Loucy (cell line): ENCODE results near the gene MACF1.

Source experiments
- H2AFZ ChIP-seq: fragments of 200-600 bp; sonication (generic); 2 replicates; pipeline ENCODE4 v1.6.0; 2016; ENCODE audit warnings: antibody characterized with exemption, mild to moderate bottlenecking, low read length, moderate library complexity
- H3F3A ChIP-seq: fragments of 200-600 bp; 2 replicates; pipeline ENCODE4 v1.6.0; 2016; ENCODE audit warnings: antibody characterized with exemption, low read depth, mild to moderate bottlenecking
- H3K27me3 ChIP-seq: fragments of 200-600 bp; sonication (generic); 2 replicates; pipeline ENCODE4 v1.6.1; 2014; ENCODE audit warnings: low read length, mild to moderate bottlenecking; ENCODE audit not compliant: insufficient read depth, poor library complexity, severe bottlenecking
- H3K36me3 ChIP-seq: fragments of 200-600 bp; sonication (generic); 2 replicates; pipeline ENCODE4 v1.6.1; 2016; ENCODE audit warnings: low read length; ENCODE audit not compliant: insufficient read depth
- H3K4me1 ChIP-seq: fragments of 200-600 bp; sonication (generic); 2 replicates; pipeline ENCODE4 v1.5.1; 2014; ENCODE audit warnings: low read length, mild to moderate bottlenecking; ENCODE audit not compliant: insufficient read depth, poor library complexity, severe bottlenecking
- H3K4me2 ChIP-seq: fragments of 200-600 bp; sonication (generic); 2 replicates; pipeline ENCODE4 v1.6.0; 2014; ENCODE audit warnings: antibody characterized with exemption, low read length, low read depth, mild to moderate bottlenecking; ENCODE audit not compliant: poor library complexity, severe bottlenecking
- H3K4me3 ChIP-seq: fragments of 200-600 bp; sonication (generic); 2 replicates; pipeline ENCODE4 v1.5.1; 2014; ENCODE audit warnings: low read length, mild to moderate bottlenecking, mixed read lengths; ENCODE audit not compliant: poor library complexity, severe bottlenecking
- H3K79me2 ChIP-seq: fragments of 200-600 bp; sonication (generic); 2 replicates; pipeline ENCODE4 v1.6.1; 2014; ENCODE audit warnings: low read length; ENCODE audit not compliant: insufficient read depth
- H3K9ac ChIP-seq: fragments of 200-600 bp; sonication (generic); 2 replicates; pipeline ENCODE4 v1.6.0; 2014; ENCODE audit warnings: mild to moderate bottlenecking, low read depth, low read length, moderate library complexity; ENCODE audit not compliant: poor library complexity, severe bottlenecking
- H3K9me2 ChIP-seq: fragments of 200-600 bp; sonication (generic); replicated peaks from 2 replicates; pipeline ENCODE4 v1.6.1; 2016; ENCODE audit warnings: low read depth, low read length, mixed read lengths
- H3K9me3 ChIP-seq: fragments of 200-600 bp; sonication (generic); 2 replicates; pipeline ENCODE4 v1.6.1; 2014; ENCODE audit warnings: mild to moderate bottlenecking, antibody characterized with exemption, low read length, low read depth; ENCODE audit not compliant: insufficient read depth
- H4K20me1 ChIP-seq: fragments of 200-600 bp; sonication (generic); 2 replicates; pipeline ENCODE4 v1.6.0; 2014; ENCODE audit warnings: antibody characterized with exemption, low read length, mild to moderate bottlenecking; ENCODE audit not compliant: insufficient read depth, poor library complexity, severe bottlenecking
- EZH2phosphoT487 ChIP-seq: fragments of 200-600 bp; IDR thresholded peaks from 2 replicates; pipeline ENCODE4 v1.6.1; 2018; ENCODE audit warnings: antibody characterized with exemption, mild to moderate bottlenecking, moderate library complexity, borderline replicate concordance
- TF ChIP-seq, protein P1 (sequence below): fragments of 200-600 bp; sonication (generic); conservative IDR thresholded peaks from 2 replicates; pipeline ENCODE4 v1.5.1; 2014; ENCODE audit warnings: mild to moderate bottlenecking, antibody characterized with exemption, low read length

MACF1 gene

DNA sequence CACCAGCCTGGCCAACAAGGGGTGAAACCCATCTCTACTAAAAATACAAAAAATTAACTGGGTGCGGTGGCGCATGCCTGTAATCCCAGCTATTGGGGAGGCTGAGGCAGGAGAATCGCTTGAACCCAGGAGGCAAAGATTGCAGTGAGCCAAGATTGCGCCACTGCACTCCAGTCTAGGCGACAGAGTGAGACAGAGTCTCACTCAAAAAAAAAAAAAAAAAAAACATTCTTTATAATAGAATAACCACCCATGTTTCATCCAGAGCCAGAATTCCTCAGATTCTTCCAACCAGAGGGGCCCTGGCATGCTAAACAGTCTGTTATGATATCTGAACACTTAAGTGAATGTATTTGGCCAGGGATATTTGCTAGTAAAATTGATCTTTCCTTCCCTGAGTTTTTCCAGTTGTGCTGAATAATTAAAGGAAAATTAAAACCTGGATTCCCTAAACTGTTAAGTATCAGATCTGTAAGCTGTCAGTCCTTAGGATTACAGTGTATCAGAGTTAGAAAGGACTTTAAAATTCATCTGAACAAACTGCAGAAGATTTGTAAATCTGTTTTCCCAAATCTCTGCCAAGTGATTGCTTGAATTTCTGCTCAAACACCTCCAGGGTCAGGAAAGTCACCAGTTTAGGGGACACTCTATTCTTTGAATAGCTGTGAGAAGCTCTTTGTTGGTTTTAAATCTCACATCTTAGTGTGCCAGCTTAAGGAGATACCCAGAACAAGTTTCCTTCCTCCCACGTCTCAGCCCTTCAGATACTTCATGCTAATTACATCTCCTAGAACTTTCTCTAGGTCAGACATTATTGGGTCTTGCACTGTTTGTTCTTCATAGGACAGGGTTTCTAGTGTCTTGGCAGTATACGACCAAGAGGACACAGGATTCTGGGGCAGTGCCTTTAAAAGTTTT lies 202.3 kb downstream of the MACF1 start:
- Histone ChIP-seq H3F3A (peaks cover 14% of the 10 kb centered on the region; the same call in 1 of the 2 replicates), H3K79me2 (peaks cover 60% of the 10 kb centered on the region), H2AFZ (no peak overlapping the region), H3K36me3 (peaks cover 27% of the 10 kb centered on the region; the same call in 1 of the 2 replicates), H3K27me3 (no peaks in the 10 kb centered on the region), H3K9me2 (no peaks in the 10 kb centered on the region), H3K4me2 (no peak overlapping the region), H3K4me3 (no peak overlapping the region), H3K9ac (no peak overlapping the region), H4K20me1 (peaks cover 46% of the 10 kb centered on the region), H3K4me1 (peaks cover 32% of the 10 kb centered on the region), H3K9me3 (no peaks in the 10 kb centered on the region)
- TF ChIP-seq, protein P1, sequence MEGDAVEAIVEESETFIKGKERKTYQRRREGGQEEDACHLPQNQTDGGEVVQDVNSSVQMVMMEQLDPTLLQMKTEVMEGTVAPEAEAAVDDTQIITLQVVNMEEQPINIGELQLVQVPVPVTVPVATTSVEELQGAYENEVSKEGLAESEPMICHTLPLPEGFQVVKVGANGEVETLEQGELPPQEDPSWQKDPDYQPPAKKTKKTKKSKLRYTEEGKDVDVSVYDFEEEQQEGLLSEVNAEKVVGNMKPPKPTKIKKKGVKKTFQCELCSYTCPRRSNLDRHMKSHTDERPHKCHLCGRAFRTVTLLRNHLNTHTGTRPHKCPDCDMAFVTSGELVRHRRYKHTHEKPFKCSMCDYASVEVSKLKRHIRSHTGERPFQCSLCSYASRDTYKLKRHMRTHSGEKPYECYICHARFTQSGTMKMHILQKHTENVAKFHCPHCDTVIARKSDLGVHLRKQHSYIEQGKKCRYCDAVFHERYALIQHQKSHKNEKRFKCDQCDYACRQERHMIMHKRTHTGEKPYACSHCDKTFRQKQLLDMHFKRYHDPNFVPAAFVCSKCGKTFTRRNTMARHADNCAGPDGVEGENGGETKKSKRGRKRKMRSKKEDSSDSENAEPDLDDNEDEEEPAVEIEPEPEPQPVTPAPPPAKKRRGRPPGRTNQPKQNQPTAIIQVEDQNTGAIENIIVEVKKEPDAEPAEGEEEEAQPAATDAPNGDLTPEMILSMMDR: no peak
- TF ChIP-seq EZH2phosphoT487: no peak

DNA sequence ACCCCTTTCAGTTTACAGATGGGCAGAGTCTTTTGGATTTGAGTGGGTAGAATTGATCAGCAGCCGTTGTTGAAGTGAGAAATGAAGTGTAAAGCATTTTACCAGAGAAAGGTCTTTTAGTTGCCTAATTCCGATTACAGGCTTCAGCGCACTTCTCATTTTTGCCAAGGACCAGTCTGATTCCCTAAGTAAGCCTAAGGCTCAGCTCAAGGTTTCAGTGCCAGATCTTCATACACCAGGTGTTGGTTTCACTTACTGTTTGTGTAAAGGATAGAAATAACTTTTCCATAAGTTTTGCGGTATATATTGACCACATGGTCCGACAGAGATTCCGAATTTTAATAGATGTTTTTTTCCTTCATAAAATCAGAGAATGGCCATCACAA lies 203.0 kb downstream of the MACF1 start:
- no peak overlapping the region for H2AFZ ChIP-seq

DNA sequence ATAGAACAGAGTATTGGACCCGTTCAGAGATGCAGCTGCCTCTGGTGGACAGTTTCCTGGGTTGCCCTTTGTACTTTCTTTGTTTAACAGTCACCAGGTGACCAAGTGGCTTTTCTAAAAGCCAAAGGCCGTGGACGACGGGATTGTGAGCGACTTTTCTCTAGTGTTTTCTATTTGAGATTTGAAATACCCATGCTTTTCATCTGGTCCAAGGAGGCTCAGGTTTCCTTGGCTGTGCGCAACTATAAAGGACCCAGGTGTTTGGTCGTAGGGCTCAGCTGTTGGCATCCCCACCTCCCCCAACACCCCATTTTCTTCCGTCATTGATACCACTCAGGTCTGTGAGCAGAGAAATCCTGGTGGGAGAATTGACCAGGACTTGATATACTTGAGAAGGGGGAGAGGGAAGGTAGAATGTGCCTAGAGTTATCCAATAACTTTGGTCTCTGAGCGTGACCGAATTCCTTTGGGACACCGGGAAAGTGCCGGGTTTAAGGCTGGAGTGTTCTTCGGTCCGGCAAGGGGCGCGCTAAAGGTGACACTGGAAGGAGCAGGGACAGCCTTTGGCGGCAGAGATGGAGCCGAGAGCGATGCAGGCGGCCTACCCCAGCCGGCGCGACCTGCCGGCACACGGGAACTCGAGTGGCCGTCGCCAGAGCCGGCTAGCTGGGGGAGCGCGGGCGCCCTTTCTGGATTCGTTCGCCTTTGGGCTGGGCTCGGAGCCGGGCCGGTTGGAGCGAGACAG lies 203.6 kb downstream of the MACF1 start:
- Histone ChIP-seq H3K9me2 (no peaks in the 10 kb centered on the region), H4K20me1 (peaks cover 56% of the 10 kb centered on the region), H3K4me1 (peaks cover 36% of the 10 kb centered on the region)

More for the DNA sequence above, 203.0 kb downstream of the MACF1 start:
- peaks cover 36% of the 10 kb centered on the region for H3K4me1 ChIP-seq
- H3K9me2 ChIP-seq: no peaks in the 10 kb centered on the region
- peak overlapping the region; percentile 72 for H3K9ac ChIP-seq
- peaks cover 62% of the 10 kb centered on the region for H3K79me2 ChIP-seq
- peak overlapping the region; percentile 68 for H3K4me2 ChIP-seq
- TF ChIP-seq EZH2phosphoT487: no peak
- TF ChIP-seq, protein P1: no peak
- peaks cover 29% of the 10 kb centered on the region; the same call in 1 of the 2 replicates for H3K36me3 ChIP-seq
- H3K4me3 ChIP-seq: peak overlapping the region; percentile 83
- H4K20me1 ChIP-seq: peaks cover 51% of the 10 kb centered on the region
- peaks cover 14% of the 10 kb centered on the region; the same call in 1 of the 2 replicates for H3F3A ChIP-seq
- H3K9me3 ChIP-seq: no peaks in the 10 kb centered on the region
- no peaks in the 10 kb centered on the region for H3K27me3 ChIP-seq

More for the DNA sequence above, 203.6 kb downstream of the MACF1 start:
- peak overlapping the region; percentile 72 for H3K9ac ChIP-seq
- TF ChIP-seq, protein P1: no peak
- no peak for TF ChIP-seq EZH2phosphoT487
- peak overlapping the region; percentile 68 for H3K4me2 ChIP-seq
- peaks cover 14% of the 10 kb centered on the region; the same call in 1 of the 2 replicates for H3F3A ChIP-seq
- no peaks in the 10 kb centered on the region for H3K9me3 ChIP-seq
- H2AFZ ChIP-seq: peak overlapping the region; percentile 37; the same call in 1 of the 2 replicates
- H3K27me3 ChIP-seq: no peaks in the 10 kb centered on the region
- H3K79me2 ChIP-seq: peaks cover 63% of the 10 kb centered on the region
- H3K36me3 ChIP-seq: peaks cover 30% of the 10 kb centered on the region; the same call in 1 of the 2 replicates
- peak overlapping the region; percentile 83 for H3K4me3 ChIP-seq
